PFSK-1 (cell line): Measurements from ENCODE around the gene RNASE7.

ENCODE experiments used
- FOXP2 ChIP-seq: optimal IDR thresholded peaks from 2 replicates; pipeline ENCODE3; 2011; ENCODE audit warnings: borderline replicate concordance, control low read depth, inconsistent platforms; ENCODE audit not compliant: insufficient read depth; ENCODE audit errors: extremely low read length, extremely low read depth
- POLR2AphosphoS5 ChIP-seq: IDR thresholded peaks from 2 replicates; pipeline ENCODE4 v1.6.1; 2012; ENCODE audit warnings: low read depth, mild to moderate bottlenecking, control low read depth, low read length, moderate library complexity
- SIN3A ChIP-seq: IDR thresholded peaks from 2 replicates; pipeline ENCODE4 v1.6.1; 2012; ENCODE audit warnings: mild to moderate bottlenecking, low read length, moderate library complexity, borderline replicate concordance; ENCODE audit not compliant: insufficient read depth
- TAF1 ChIP-seq: IDR thresholded peaks from 2 replicates; pipeline ENCODE4 v1.6.1; 2012; ENCODE audit warnings: low read length, control low read depth, borderline replicate concordance; ENCODE audit not compliant: insufficient read depth

The RNASE7 gene

GRCh38 chr14:21093018-21093417 is 50.9 kb downstream of the RNASE7 start:
- TF ChIP-seq SIN3A (no peak), FOXP2 (no peak), TAF1 (no peak), POLR2AphosphoS5 (0 out of 2 replicates have a peak, but pooled peaks have one; percentile 5)
